Fibroblast of lung (primary cell): ENCODE data around the gene STARD3.

Source experiments
- CTCF ChIP-seq, 2 donors: IDR thresholded peaks in 1 of 2; conservative IDR thresholded peaks in 1 of 2; 1 replicate in 1 of 2; 2 replicates in 1 of 2; pipeline ENCODE4 v1.5.1; 2011 to 2012; ENCODE audit warnings: low read length in 2 of 2, control low read depth in 1 of 2, inconsistent platforms in 1 of 2, low read depth in 1 of 2, mild to moderate bottlenecking in 1 of 2
- EZH2 ChIP-seq: IDR thresholded peaks from 2 replicates; pipeline ENCODE4 v1.5.1; 2012; ENCODE audit warnings: low read length, control low read depth, mild to moderate bottlenecking; ENCODE audit errors: missing control alignments

- no peak for TF ChIP-seq CTCF (conservative IDR thresholded peaks at IDR 0.05 in 1 of 2, IDR thresholded peaks at IDR 0.05 in 1 of 2; ENCODE audit: low read depth in 1 of 2, low read length in 2 of 2)
- no peak for TF ChIP-seq EZH2
These were observed 17.8 kb upstream of the STARD3 start for GRCh38 chr17:39618956-39619785.
